ENCODE measurements around the gene SKIL.

SKIL gene

DNA sequence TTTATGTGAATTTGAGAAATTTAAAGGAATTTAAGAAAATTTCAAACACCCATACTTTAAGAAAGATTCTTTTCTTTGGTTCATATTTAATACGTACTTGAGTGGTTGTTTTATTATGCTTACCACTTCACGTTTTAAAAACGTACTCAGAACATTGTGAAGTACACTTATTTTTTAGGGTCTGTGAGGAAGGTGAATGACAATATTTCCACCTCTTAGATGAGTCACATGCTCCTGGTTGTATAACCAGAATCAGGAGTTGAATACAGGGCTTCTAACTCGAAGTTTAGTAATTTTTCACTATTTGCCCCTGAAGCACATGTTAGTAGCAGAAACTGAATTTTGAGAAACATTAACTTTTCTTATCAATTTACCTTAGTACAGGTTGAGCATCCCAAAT, 7.5 kb downstream of the SKIL start:
- no peaks in the 10 kb centered on the region for H3K36me3 ChIP-seq (ENCODE audit: control insufficient read depth in 4 of 4, insufficient read depth in 4 of 4, low read length in 3 of 4)
- H3K27ac ChIP-seq (ENCODE audit: insufficient read depth in 1 of 2, low read depth in 1 of 2, low read length in 2 of 2, poor library complexity in 1 of 2, severe bottlenecking in 2 of 2) = no peak overlapping the region
- no peaks in the 10 kb centered on the region for H3K27me3 ChIP-seq (replicated peaks in 2 of 5; ENCODE audit: control insufficient read depth in 4 of 5, insufficient read depth in 5 of 5, low read length in 4 of 5)
- H3K4me1 ChIP-seq (ENCODE audit: control extremely low read depth in 1 of 4, control insufficient read depth in 4 of 4, insufficient read depth in 4 of 4, low read length in 3 of 4) = peaks cover 0 to 6% (median 0%) of the 10 kb centered on the region in 4 experiments
- CTCF ChIA-PET = no interaction called here
- WGBS (ENCODE audit: insufficient coverage) = 100% methylated on average over 3 of the region's 4 CpGs
- no peak overlapping the region for H3K4me3 ChIP-seq (ENCODE audit: control insufficient read depth in 1 of 7, extremely low read depth in 1 of 7, insufficient read depth in 4 of 7, low read depth in 2 of 7, low read length in 6 of 7)
- POLR2A ChIA-PET = no interaction called here
- DNase-seq = no peak
- no peaks in the 10 kb centered on the region for H3K9me3 ChIP-seq (ENCODE audit: control extremely low read depth in 1 of 5, control insufficient read depth in 4 of 5, insufficient read depth in 2 of 5, low read depth in 1 of 5, low read length in 4 of 5)

GRCh38 chr3:170367797-170368196, 10.3 kb downstream of the SKIL start:
- no CpG with 5 or more reads among the region's 4 CpGs for WGBS (ENCODE audit: insufficient coverage)
- H3K27ac ChIP-seq (ENCODE audit: insufficient read depth in 1 of 2, low read depth in 1 of 2, low read length in 2 of 2, poor library complexity in 1 of 2, severe bottlenecking in 2 of 2) = no peak overlapping the region
- H3K4me3 ChIP-seq (ENCODE audit: control insufficient read depth in 1 of 7, extremely low read depth in 1 of 7, insufficient read depth in 4 of 7, low read depth in 2 of 7, low read length in 6 of 7) = no peak overlapping the region
- CTCF ChIA-PET = interaction anchor here (2.5 kb wide), 1 partner anchor 59 kb away, joined by 10 read pairs; no protein-coding TSS in a partner anchor
- no peaks in the 10 kb centered on the region for H3K9me3 ChIP-seq (ENCODE audit: control extremely low read depth in 1 of 5, control insufficient read depth in 4 of 5, insufficient read depth in 2 of 5, low read depth in 1 of 5, low read length in 4 of 5)
- H3K27me3 ChIP-seq (replicated peaks in 2 of 5; ENCODE audit: control insufficient read depth in 4 of 5, insufficient read depth in 5 of 5, low read length in 4 of 5) = no peaks in the 10 kb centered on the region
- POLR2A ChIA-PET = no interaction called here
- DNase-seq = no peak
- H3K36me3 ChIP-seq (ENCODE audit: control insufficient read depth in 4 of 4, insufficient read depth in 4 of 4, low read length in 3 of 4) = no peaks in the 10 kb centered on the region
- no peaks in the 10 kb centered on the region for H3K4me1 ChIP-seq (ENCODE audit: control extremely low read depth in 1 of 4, control insufficient read depth in 4 of 4, insufficient read depth in 4 of 4, low read length in 3 of 4)

GRCh38 chr3:170368921-170369320, 11.4 kb downstream of the SKIL start:
- 100% methylated on average over 1 of the region's 2 CpGs for WGBS (ENCODE audit: insufficient coverage)

DNA sequence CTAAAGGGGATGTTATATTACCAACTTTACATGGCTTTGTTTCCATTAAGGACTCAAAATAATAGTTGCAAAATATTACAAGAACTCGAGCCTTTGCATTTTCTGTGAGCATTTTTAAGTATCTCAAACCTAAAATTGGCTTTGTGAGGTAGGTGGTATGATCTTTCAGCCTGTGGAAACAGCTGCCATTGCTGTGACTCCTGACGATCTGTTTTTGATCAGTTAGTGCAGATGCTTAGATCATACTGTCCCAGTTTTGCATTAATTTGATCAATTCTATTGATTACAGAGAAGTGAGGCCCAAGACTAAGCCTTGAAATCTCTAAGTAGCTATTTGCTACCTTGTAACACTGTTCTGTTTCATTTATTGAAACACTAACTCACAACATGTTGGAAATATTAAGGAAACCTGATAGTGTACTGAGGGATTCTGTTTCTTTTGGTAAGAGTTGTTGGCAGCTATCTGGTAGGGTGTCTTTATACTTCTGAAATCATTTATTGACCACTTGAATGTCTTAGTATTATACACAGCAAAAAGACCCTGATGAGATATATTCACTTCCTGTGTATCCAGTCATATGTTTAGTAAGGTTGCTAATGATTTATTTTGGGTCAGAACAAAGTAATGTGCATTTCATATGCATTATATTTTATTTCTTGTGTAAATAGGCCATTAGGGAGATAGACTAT, 14.8 kb downstream of the SKIL start:
- DNase-seq = no peak
- Histone ChIP-seq H3K9me3 (ENCODE audit: control extremely low read depth in 1 of 5, control insufficient read depth in 4 of 5, insufficient read depth in 2 of 5, low read depth in 1 of 5, low read length in 4 of 5) (no peaks in the 10 kb centered on the region), H3K27me3 (replicated peaks in 2 of 5; ENCODE audit: control insufficient read depth in 4 of 5, insufficient read depth in 5 of 5, low read length in 4 of 5) (no peaks in the 10 kb centered on the region), H3K4me3 (ENCODE audit: control insufficient read depth in 1 of 7, extremely low read depth in 1 of 7, insufficient read depth in 4 of 7, low read depth in 2 of 7, low read length in 6 of 7) (no peak overlapping the region), H3K36me3 (ENCODE audit: control insufficient read depth in 4 of 4, insufficient read depth in 4 of 4, low read length in 3 of 4) (no peaks in the 10 kb centered on the region), H3K4me1 (ENCODE audit: control extremely low read depth in 1 of 4, control insufficient read depth in 4 of 4, insufficient read depth in 4 of 4, low read length in 3 of 4) (no peaks in the 10 kb centered on the region), H3K27ac (ENCODE audit: insufficient read depth in 1 of 2, low read depth in 1 of 2, low read length in 2 of 2, poor library complexity in 1 of 2, severe bottlenecking in 2 of 2) (no peak overlapping the region)
- 100% methylated on average over 1 of the region's 2 CpGs for WGBS (ENCODE audit: insufficient coverage)
- ChIA-PET CTCF (interaction anchor here (1.1 kb wide), 2 partner anchors 9 to 63 kb away, joined by 3 to 4 read pairs; no protein-coding TSS in a partner anchor), POLR2A (interaction anchor here (0.7 kb wide), 1 partner anchor 16 kb away, joined by 3 read pairs; no protein-coding TSS in a partner anchor)

More at GRCh38 chr3:170368921-170369320, 11.4 kb downstream of the SKIL start:
- Histone ChIP-seq H3K27me3 (replicated peaks in 2 of 5; ENCODE audit: control insufficient read depth in 4 of 5, insufficient read depth in 5 of 5, low read length in 4 of 5) (no peaks in the 10 kb centered on the region), H3K4me1 (ENCODE audit: control extremely low read depth in 1 of 4, control insufficient read depth in 4 of 4, insufficient read depth in 4 of 4, low read length in 3 of 4) (no peaks in the 10 kb centered on the region), H3K27ac (ENCODE audit: insufficient read depth in 1 of 2, low read depth in 1 of 2, low read length in 2 of 2, poor library complexity in 1 of 2, severe bottlenecking in 2 of 2) (no peak overlapping the region), H3K4me3 (ENCODE audit: control insufficient read depth in 1 of 7, extremely low read depth in 1 of 7, insufficient read depth in 4 of 7, low read depth in 2 of 7, low read length in 6 of 7) (no peak overlapping the region), H3K9me3 (ENCODE audit: control extremely low read depth in 1 of 5, control insufficient read depth in 4 of 5, insufficient read depth in 2 of 5, low read depth in 1 of 5, low read length in 4 of 5) (no peaks in the 10 kb centered on the region), H3K36me3 (ENCODE audit: control insufficient read depth in 4 of 4, insufficient read depth in 4 of 4, low read length in 3 of 4) (no peaks in the 10 kb centered on the region)
- POLR2A ChIA-PET = interaction anchor here (0.6 to 2.7 kb wide), 2 partner anchors 8 to 12 kb away, joined by 6 to 17 read pairs; partner anchors contain the start of gene SKIL
- CTCF ChIA-PET = interaction anchor here (0.6 to 2.9 kb wide), 12 partner anchors 13 to 485 kb away, joined by 3 to 11 read pairs (median 4); no protein-coding TSS in a partner anchor
- DNase-seq = peak; percentile 14 to 45 (median 41)

DNA sequence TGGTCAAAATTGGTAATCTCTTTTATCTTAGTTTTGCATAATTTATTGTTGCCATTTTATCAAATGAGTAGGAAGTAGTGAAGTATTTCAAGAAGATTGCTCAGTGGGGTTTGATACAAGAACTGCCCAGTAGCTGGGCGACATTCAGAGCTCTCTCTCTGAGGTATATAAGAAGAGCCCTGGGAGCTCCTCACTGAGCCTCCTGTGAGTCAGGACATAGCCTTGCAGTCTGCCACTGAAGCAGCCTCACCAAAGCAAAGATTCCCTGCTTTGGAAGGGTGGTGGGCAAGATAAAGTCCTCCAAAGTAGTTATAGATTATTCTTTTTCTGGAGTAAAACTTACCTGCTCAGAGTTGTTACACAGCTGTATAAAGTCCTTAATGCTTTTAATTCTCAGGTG, 26.1 kb downstream of the SKIL start:
- H3K27me3 ChIP-seq (replicated peaks in 2 of 5; ENCODE audit: control insufficient read depth in 4 of 5, insufficient read depth in 5 of 5, low read length in 4 of 5) = no peaks in the 10 kb centered on the region
- no peak overlapping the region for H3K27ac ChIP-seq (ENCODE audit: insufficient read depth in 1 of 2, low read depth in 1 of 2, low read length in 2 of 2, poor library complexity in 1 of 2, severe bottlenecking in 2 of 2)
- no peak for DNase-seq
- H3K4me1 ChIP-seq (ENCODE audit: control extremely low read depth in 1 of 4, control insufficient read depth in 4 of 4, insufficient read depth in 4 of 4, low read length in 3 of 4) = no peaks in the 10 kb centered on the region
- ChIA-PET POLR2A (interaction anchor here (0.6 kb wide), 1 partner anchor 1399 kb away, joined by 6 read pairs; no protein-coding TSS in a partner anchor), CTCF (interaction anchor here (0.9 to 4.4 kb wide), 3 partner anchors 8 to 30 kb away, joined by 4 to 14 read pairs (median 4); no protein-coding TSS in a partner anchor)
- peaks cover 0 to 7% (median 4%) of the 10 kb centered on the region in 4 experiments for H3K36me3 ChIP-seq (ENCODE audit: control insufficient read depth in 4 of 4, insufficient read depth in 4 of 4, low read length in 3 of 4)
- H3K9me3 ChIP-seq (ENCODE audit: control extremely low read depth in 1 of 5, control insufficient read depth in 4 of 5, insufficient read depth in 2 of 5, low read depth in 1 of 5, low read length in 4 of 5) = peaks cover 0 to 3% (median 0%) of the 10 kb centered on the region in 5 experiments
- WGBS (ENCODE audit: insufficient coverage) = no CpG with 5 or more reads among the region's 1 CpG
- H3K4me3 ChIP-seq (ENCODE audit: control insufficient read depth in 1 of 7, extremely low read depth in 1 of 7, insufficient read depth in 4 of 7, low read depth in 2 of 7, low read length in 6 of 7) = no peak overlapping the region

GRCh38 chr3:170386468-170386867, 29.0 kb downstream of the SKIL start:
- CTCF ChIA-PET = interaction anchor here (1.0 to 4.4 kb wide), 2 partner anchors 11 to 114 kb away, joined by 3 to 14 read pairs; no protein-coding TSS in a partner anchor
- H3K4me1 ChIP-seq (ENCODE audit: control extremely low read depth in 1 of 4, control insufficient read depth in 4 of 4, insufficient read depth in 4 of 4, low read length in 3 of 4) = no peaks in the 10 kb centered on the region
- H3K4me3 ChIP-seq (ENCODE audit: control insufficient read depth in 1 of 7, extremely low read depth in 1 of 7, insufficient read depth in 4 of 7, low read depth in 2 of 7, low read length in 6 of 7) = no peak overlapping the region
- WGBS (ENCODE audit: insufficient coverage) = 97% methylated on average over 3 of the region's 3 CpGs
- peaks cover 0 to 3% (median 0%) of the 10 kb centered on the region in 5 experiments for H3K9me3 ChIP-seq (ENCODE audit: control extremely low read depth in 1 of 5, control insufficient read depth in 4 of 5, insufficient read depth in 2 of 5, low read depth in 1 of 5, low read length in 4 of 5)
- peaks cover 0 to 5% (median 4%) of the 10 kb centered on the region in 4 experiments for H3K36me3 ChIP-seq (ENCODE audit: control insufficient read depth in 4 of 4, insufficient read depth in 4 of 4, low read length in 3 of 4)
- POLR2A ChIA-PET = no interaction called here
- no peak overlapping the region for H3K27ac ChIP-seq (ENCODE audit: insufficient read depth in 1 of 2, low read depth in 1 of 2, low read length in 2 of 2, poor library complexity in 1 of 2, severe bottlenecking in 2 of 2)
- H3K27me3 ChIP-seq (replicated peaks in 2 of 5; ENCODE audit: control insufficient read depth in 4 of 5, insufficient read depth in 5 of 5, low read length in 4 of 5) = no peaks in the 10 kb centered on the region
- no peak for DNase-seq

DNA sequence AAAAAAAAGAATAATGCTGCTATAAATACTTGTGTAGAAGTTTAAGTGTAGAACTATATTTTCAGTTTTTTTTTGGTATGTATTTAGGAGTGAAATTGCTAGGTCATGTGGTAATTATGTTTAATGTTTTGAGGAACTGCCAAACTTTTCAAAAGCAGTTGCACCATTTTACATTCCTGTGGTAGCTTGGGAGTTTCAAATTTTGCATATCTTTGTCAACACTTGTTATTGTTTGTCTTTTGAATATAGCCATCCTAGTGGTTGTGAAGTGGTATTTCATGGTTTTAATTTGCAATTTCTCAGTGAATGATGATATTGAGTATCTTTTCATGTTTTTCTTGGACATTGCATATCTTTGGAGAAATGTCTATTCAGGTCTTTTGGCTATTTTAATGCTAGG, 30.4 kb downstream of the SKIL start:
- H3K36me3 ChIP-seq (ENCODE audit: control insufficient read depth in 4 of 4, insufficient read depth in 4 of 4, low read length in 3 of 4) = peaks cover 0 to 5% (median 4%) of the 10 kb centered on the region in 4 experiments
- no peaks in the 10 kb centered on the region for H3K4me1 ChIP-seq (ENCODE audit: control extremely low read depth in 1 of 4, control insufficient read depth in 4 of 4, insufficient read depth in 4 of 4, low read length in 3 of 4)
- no peak overlapping the region for H3K27ac ChIP-seq (ENCODE audit: insufficient read depth in 1 of 2, low read depth in 1 of 2, low read length in 2 of 2, poor library complexity in 1 of 2, severe bottlenecking in 2 of 2)
- peaks cover 0 to 3% (median 0%) of the 10 kb centered on the region in 5 experiments for H3K9me3 ChIP-seq (ENCODE audit: control extremely low read depth in 1 of 5, control insufficient read depth in 4 of 5, insufficient read depth in 2 of 5, low read depth in 1 of 5, low read length in 4 of 5)
- CTCF ChIA-PET = no interaction called here
- DNase-seq = peak in 2 of 3 donors; percentile 11 to 29
- H3K27me3 ChIP-seq (replicated peaks in 2 of 5; ENCODE audit: control insufficient read depth in 4 of 5, insufficient read depth in 5 of 5, low read length in 4 of 5) = no peaks in the 10 kb centered on the region
- no peak overlapping the region for H3K4me3 ChIP-seq (ENCODE audit: control insufficient read depth in 1 of 7, extremely low read depth in 1 of 7, insufficient read depth in 4 of 7, low read depth in 2 of 7, low read length in 6 of 7)
- POLR2A ChIA-PET = no interaction called here

All from common myeloid progenitor, CD34-positive (primary cell).